ENCODE measurements around the gene BRAF. TPM values are rescaled to one million over a fixed set of nuclear protein-coding genes. Genes with fewer than 3 reads are reported as not detected.
"Not testable (repeated sequence)": the region's sequence is repeated elsewhere in the genome, so short reads cannot be mapped to it uniquely, and the experiment has no call there.

Gene BRAF
- total RNA-seq, 2 experiments from 2014 or later: 29.2 to 33.0 TPM

- POLR2A ChIA-PET: interaction anchor here (0.6 kb wide), 1 partner anchor 76 kb away, joined by 3 read pairs; no protein-coding TSS in a partner anchor
- intact Hi-C loops (cut with micrococcal nuclease): loop anchor here (10.0 kb wide), 1 partner anchor 626 kb away; the partner anchor contains the start of gene AGK
- peaks cover 1% of the 10 kb centered on the region for H3K27me3 Mint-ChIP-seq
Observed at GRCh38 chr7:140928491-140929309, 4.0 kb upstream of the BRAF start.

GRCh38 chr7:140927945-140928344 lies 3.2 kb upstream of the BRAF start:
- H3K36me3 Mint-ChIP-seq; H3K4me3 Mint-ChIP-seq; H3K27ac Mint-ChIP-seq; H3K9me3 Mint-ChIP-seq; DNase-seq; H3K27me3 Mint-ChIP-seq; H3K4me1 Mint-ChIP-seq (ENCODE audit: low read depth): not testable (repeated sequence)
- intact Hi-C loops (cut with micrococcal nuclease): loop anchor here (10.0 kb wide), 1 partner anchor 627 kb away; the partner anchor contains the start of gene AGK
- POLR2A ChIA-PET: interaction anchor here (0.6 to 2.0 kb wide), 2 partner anchors 76 to 87 kb away, joined by 3 to 4 read pairs; partner anchors contain the start of gene MRPS33
- CTCF ChIA-PET: interaction anchor here (4.4 kb wide), 1 partner anchor 117 kb away, joined by 22 read pairs; no protein-coding TSS in a partner anchor

More at GRCh38 chr7:140928491-140929309, 4.0 kb upstream of the BRAF start:
- H3K27ac Mint-ChIP-seq: no peak overlapping the region
- no peak overlapping the region for H3K4me3 Mint-ChIP-seq
- no peaks in the 10 kb centered on the region for H3K9me3 Mint-ChIP-seq
- peaks cover 6% of the 10 kb centered on the region for H3K4me1 Mint-ChIP-seq (ENCODE audit: low read depth)
- H3K36me3 Mint-ChIP-seq: no peaks in the 10 kb centered on the region
- no peak for DNase-seq
- CTCF ChIA-PET: no interaction called here

GRCh38 chr7:140927351-140927750 lies 2.6 kb upstream of the BRAF start:
- intact Hi-C loops (cut with micrococcal nuclease): loop anchor here (10.0 kb wide), 1 partner anchor 627 kb away; the partner anchor contains the start of gene AGK

GRCh38 chr7:140926021-140926817 lies 1.5 kb upstream of the BRAF start:
- Mint-ChIP-seq H3K4me3 (no peak overlapping the region), H3K27ac (no peak overlapping the region), H3K27me3 (no peaks in the 10 kb centered on the region), H3K9me3 (no peaks in the 10 kb centered on the region), H3K36me3 (no peaks in the 10 kb centered on the region), H3K4me1 (ENCODE audit: low read depth) (peaks cover 6% of the 10 kb centered on the region)
- POLR2A ChIA-PET: interaction anchor here (1.1 to 2.0 kb wide), 2 partner anchors 88 to 812 kb away, joined by 3 to 4 read pairs; partner anchors contain the start of genes MRPS33 and SSBP1
- CTCF ChIA-PET: interaction anchor here (0.6 to 4.4 kb wide), 2 partner anchors 115 to 148 kb away, joined by 3 to 22 read pairs; no protein-coding TSS in a partner anchor
- intact Hi-C loops (cut with micrococcal nuclease): loop anchor here (10.0 kb wide), 1 partner anchor 629 kb away; the partner anchor contains the start of gene AGK
- DNase-seq: no peak

More at GRCh38 chr7:140927351-140927750, 2.6 kb upstream of the BRAF start:
- ChIA-PET CTCF (interaction anchor here (4.4 kb wide), 1 partner anchor 117 kb away, joined by 22 read pairs; no protein-coding TSS in a partner anchor), POLR2A (interaction anchor here (1.1 to 2.0 kb wide), 2 partner anchors 87 to 811 kb away, joined by 3 to 4 read pairs; partner anchors contain the start of genes MRPS33 and SSBP1)
- Mint-ChIP-seq H3K27ac (no peak overlapping the region), H3K4me1 (ENCODE audit: low read depth) (peaks cover 6% of the 10 kb centered on the region), H3K36me3 (no peaks in the 10 kb centered on the region), H3K9me3 (no peaks in the 10 kb centered on the region), H3K4me3 (no peak overlapping the region), H3K27me3 (peaks cover under 1% of the 10 kb centered on the region)
- no peak for DNase-seq

- H3K4me1 Mint-ChIP-seq (ENCODE audit: low read depth): peaks cover 16% of the 10 kb centered on the region
- peaks cover 3% of the 10 kb centered on the region for H3K36me3 Mint-ChIP-seq
- ChIA-PET POLR2A (interaction anchor here (0.6 to 2.8 kb wide), 3 partner anchors 22 to 635 kb away, joined by 3 to 22 read pairs (median 5); partner anchors contain the start of gene MRPS33), CTCF (interaction anchor here (1.0 to 4.4 kb wide), 4 partner anchors 65 to 113 kb away, joined by 3 to 22 read pairs (median 4); no protein-coding TSS in a partner anchor)
- H3K27ac Mint-ChIP-seq: no peak overlapping the region
- intact Hi-C loops (cut with micrococcal nuclease): loop anchor here (1.0 to 10.0 kb wide), 8 partner anchors 8 to 631 kb away; partner anchors contain the start of genes AGK and NDUFB2
- DNase-seq: peak; percentile 81
- no peaks in the 10 kb centered on the region for H3K27me3 Mint-ChIP-seq
- no peak overlapping the region for H3K4me3 Mint-ChIP-seq
- H3K9me3 Mint-ChIP-seq: no peaks in the 10 kb centered on the region
Observed at GRCh38 chr7:140924019-140924820, 509 bp downstream of the BRAF start.

- Mint-ChIP-seq H3K27ac (no peak overlapping the region), H3K27me3 (no peaks in the 10 kb centered on the region), H3K4me3 (no peak overlapping the region), H3K4me1 (ENCODE audit: low read depth) (peaks cover 16% of the 10 kb centered on the region), H3K36me3 (peaks cover 4% of the 10 kb centered on the region), H3K9me3 (no peaks in the 10 kb centered on the region)
- CTCF ChIA-PET: interaction anchor here (1.0 to 4.4 kb wide), 4 partner anchors 65 to 113 kb away, joined by 3 to 22 read pairs (median 4); no protein-coding TSS in a partner anchor
- DNase-seq: no peak
- intact Hi-C loops (cut with micrococcal nuclease): loop anchor here (1.0 to 10.0 kb wide), 8 partner anchors 7 to 631 kb away; partner anchors contain the start of genes AGK and NDUFB2
- POLR2A ChIA-PET: interaction anchor here (2.8 kb wide), 1 partner anchor 90 kb away, joined by 22 read pairs; the partner anchor contains the start of gene MRPS33
Observed at GRCh38 chr7:140923358-140924006, 1.2 kb downstream of the BRAF start.

GRCh38 chr7:140922741-140923345 lies 1.9 kb downstream of the BRAF start:
- DNase-seq: no peak
- POLR2A ChIA-PET: interaction anchor here (2.8 kb wide), 1 partner anchor 91 kb away, joined by 22 read pairs; the partner anchor contains the start of gene MRPS33
- H3K9me3 Mint-ChIP-seq: no peaks in the 10 kb centered on the region
- H3K27ac Mint-ChIP-seq: no peak overlapping the region
- no peak overlapping the region for H3K4me3 Mint-ChIP-seq
- H3K4me1 Mint-ChIP-seq (ENCODE audit: low read depth): peaks cover 22% of the 10 kb centered on the region
- H3K27me3 Mint-ChIP-seq: no peaks in the 10 kb centered on the region
- CTCF ChIA-PET: interaction anchor here (0.7 to 1.4 kb wide), 2 partner anchors 91 to 133 kb away, joined by 3 to 4 read pairs; no protein-coding TSS in a partner anchor
- intact Hi-C loops (cut with micrococcal nuclease): loop anchor here (10.0 kb wide), 1 partner anchor 632 kb away; the partner anchor contains the start of gene AGK
- H3K36me3 Mint-ChIP-seq: peaks cover 11% of the 10 kb centered on the region

GRCh38 chr7:140920745-140921144 lies 4.0 kb downstream of the BRAF start:
- no peaks in the 10 kb centered on the region for H3K9me3 Mint-ChIP-seq
- no peak overlapping the region for H3K27ac Mint-ChIP-seq
- CTCF ChIA-PET: no interaction called here
- POLR2A ChIA-PET: no interaction called here
- peaks cover 11% of the 10 kb centered on the region for H3K36me3 Mint-ChIP-seq
- peaks cover 40% of the 10 kb centered on the region for H3K4me1 Mint-ChIP-seq (ENCODE audit: low read depth)
- no peak overlapping the region for H3K4me3 Mint-ChIP-seq
- intact Hi-C loops (cut with micrococcal nuclease): loop anchor here (10.0 kb wide), 1 partner anchor 634 kb away; the partner anchor contains the start of gene AGK
- no peaks in the 10 kb centered on the region for H3K27me3 Mint-ChIP-seq
- DNase-seq: no peak

- H3K9me3 Mint-ChIP-seq: no peaks in the 10 kb centered on the region
- peaks cover 44% of the 10 kb centered on the region for H3K4me1 Mint-ChIP-seq (ENCODE audit: low read depth)
- ChIA-PET CTCF (interaction anchor here (0.6 kb wide), 1 partner anchor 87 kb away, joined by 4 read pairs; no protein-coding TSS in a partner anchor), POLR2A (no interaction called here)
- no peak overlapping the region for H3K4me3 Mint-ChIP-seq
- intact Hi-C loops (cut with micrococcal nuclease): no loop called here
- no peak for DNase-seq
- peaks cover 11% of the 10 kb centered on the region for H3K36me3 Mint-ChIP-seq
- H3K27ac Mint-ChIP-seq: no peak overlapping the region
- no peaks in the 10 kb centered on the region for H3K27me3 Mint-ChIP-seq
Observed at GRCh38 chr7:140918236-140918635, 6.5 kb downstream of the BRAF start.

- Mint-ChIP-seq H3K27ac (no peak overlapping the region), H3K27me3 (no peaks in the 10 kb centered on the region), H3K4me3 (no peak overlapping the region), H3K9me3 (no peaks in the 10 kb centered on the region), H3K36me3 (peaks cover 11% of the 10 kb centered on the region), H3K4me1 (ENCODE audit: low read depth) (peaks cover 52% of the 10 kb centered on the region)
- POLR2A ChIA-PET: no interaction called here
- DNase-seq: no peak
- CTCF ChIA-PET: no interaction called here
- intact Hi-C loops (cut with micrococcal nuclease): no loop called here
Observed at GRCh38 chr7:140917258-140917657, 7.5 kb downstream of the BRAF start.

Data from activated CD4-positive, alpha-beta memory T cell treated with anti-CD3 and anti-CD28 coated beads for 36 hours (primary cell).